NCI-H2171 treated with DMSO at 0.1 percent for 48 hours (cell line): Measurements from ENCODE around the gene SLC25A1.
"Not testable (repeated sequence)": the region's sequence is repeated elsewhere in the genome, so short reads cannot be mapped to it uniquely, and the experiment has no call there.

Experiments used
- DNase-seq: peaks from one replicate; lab custom pipeline; 2025; lab: John Stamatoyannopoulos, UW

The SLC25A1 gene

DNA sequence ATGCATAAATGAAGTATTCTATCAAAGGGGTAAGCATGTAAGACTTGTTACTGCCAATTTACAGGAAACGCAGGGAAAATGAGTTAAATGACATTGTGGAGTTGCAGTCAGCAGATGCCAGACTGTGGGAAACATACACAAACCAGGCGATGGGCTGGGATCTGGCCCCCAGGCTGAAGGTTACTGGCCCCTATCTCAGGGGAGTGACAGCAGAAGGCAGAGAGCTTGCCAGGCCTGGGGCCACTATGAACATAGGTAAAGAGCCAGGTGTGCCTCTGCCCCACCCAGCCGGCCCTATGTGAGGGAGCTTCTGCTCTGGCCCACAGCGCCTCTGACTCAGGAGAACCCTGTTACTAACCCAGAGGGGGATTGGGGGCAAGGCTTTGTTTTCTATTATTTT, 26.1 kb upstream of the SLC25A1 start:
- DNase-seq: no peak

DNA sequence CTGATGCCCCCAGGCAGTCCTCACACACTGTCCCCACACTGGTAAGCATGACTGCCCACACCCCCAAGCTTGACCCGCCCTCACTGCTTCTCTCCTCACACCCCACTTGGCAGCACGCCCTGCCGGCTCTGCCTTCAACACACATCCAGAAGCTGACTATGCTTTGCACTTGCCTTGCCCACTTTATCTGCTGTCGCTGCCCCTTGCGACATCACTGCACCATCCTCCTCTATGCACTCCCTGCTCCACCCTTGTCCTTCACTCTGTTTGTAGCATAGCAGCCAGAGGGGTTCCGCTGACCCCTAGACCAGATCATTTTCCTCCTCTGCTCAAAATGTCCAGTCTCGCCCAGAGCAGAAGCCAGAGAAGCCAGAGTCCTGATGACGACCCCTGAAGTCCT, 25.3 kb upstream of the SLC25A1 start:
- DNase-seq: no peak

DNA sequence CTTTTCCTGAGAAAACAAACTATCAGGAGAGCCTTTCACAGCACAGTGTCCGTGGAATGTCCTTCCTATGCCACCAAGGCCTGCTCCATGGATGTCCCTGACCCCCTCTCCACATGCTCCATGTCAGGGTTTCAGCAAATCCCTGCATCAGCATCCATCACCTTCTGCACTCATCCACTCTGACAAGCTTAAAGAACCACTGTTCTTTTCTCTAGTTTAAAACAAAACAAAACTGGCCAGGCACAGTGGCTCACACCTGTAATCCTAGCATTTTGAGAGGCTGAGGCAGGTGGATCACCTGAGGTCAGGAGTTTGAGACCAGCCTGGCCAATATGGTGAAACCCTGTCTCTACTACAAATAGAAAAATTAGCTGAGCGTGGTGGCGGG, 24.3 kb upstream of the SLC25A1 start:
- DNase-seq: not testable (repeated sequence)

DNA sequence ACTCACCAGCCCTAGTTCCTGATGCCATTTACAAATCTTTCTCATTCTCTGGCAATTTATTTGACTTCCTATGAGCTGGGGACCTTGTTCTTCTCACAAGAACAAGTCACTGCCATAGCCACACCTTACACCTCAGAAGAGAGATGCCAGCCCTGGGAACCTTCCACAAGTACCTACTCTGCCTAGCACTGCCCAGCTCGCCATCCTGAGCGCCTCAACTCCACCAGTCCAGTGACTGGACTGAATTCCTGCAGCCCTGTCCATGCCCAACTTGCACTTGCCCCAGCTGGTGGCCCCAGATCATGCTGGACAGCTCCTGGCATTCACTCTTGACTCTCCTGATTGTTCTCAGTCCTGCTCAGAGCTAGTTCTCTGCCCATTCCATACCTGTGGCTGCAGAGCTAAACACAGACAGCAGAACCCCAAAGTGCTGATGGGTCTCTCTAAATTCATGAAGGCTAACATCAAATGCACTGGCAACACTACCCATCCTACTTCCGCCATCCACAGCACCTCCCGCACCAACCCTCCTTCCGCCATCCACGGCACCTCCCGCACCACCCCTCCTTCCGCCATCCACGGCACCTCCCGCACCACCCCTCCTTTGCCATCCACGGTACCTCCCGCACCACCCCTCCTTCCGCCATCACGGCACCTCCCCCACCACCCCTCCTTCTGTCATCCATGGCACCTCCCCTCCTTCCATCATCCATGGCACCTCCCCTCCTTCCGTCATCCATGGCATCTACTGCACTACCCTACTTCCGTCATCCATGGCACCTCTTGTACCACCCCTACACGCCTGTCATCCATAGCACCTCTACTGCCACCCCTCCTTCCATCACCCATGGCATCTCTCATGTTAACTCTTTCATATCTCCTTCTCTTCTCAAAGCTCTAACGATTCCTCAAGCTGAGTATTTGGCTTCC, 23.6 kb upstream of the SLC25A1 start:
- no peak for DNase-seq

DNA sequence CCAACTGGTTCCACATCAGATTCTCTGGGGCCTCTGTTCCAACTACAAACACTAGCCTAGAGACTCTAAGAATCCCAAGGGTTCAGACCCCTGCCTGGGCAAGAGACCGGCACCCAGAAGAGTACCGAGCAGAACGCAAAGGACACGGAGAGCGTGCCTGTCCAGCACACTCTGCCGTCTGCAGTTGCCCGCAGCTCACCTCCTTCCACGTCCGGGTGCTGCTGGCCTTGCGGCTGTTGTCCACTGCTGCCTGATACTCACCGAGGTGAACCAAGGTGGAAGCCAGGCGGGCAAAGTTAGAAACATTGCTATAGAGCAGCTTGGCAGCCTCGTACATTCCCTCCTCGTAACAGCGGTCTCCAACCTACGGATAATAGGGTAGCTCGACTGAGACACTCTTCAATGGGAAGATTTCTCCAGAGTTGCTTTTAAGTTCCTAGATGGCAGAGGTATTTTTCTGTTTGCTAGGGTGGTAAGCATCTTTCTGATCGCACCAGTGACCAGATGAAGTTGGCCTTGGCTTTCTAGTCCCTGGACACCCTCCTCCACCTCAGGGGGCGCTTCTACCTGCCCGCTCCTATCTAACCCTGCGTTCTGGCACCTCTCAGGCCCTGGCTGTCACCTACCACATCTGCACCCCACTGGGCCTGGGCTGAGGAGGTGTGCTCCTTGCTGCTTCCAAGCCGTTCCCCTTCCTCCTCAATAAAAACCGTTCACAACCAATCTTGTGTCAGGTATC, 22.8 kb upstream of the SLC25A1 start:
- DNase-seq: no peak

DNA sequence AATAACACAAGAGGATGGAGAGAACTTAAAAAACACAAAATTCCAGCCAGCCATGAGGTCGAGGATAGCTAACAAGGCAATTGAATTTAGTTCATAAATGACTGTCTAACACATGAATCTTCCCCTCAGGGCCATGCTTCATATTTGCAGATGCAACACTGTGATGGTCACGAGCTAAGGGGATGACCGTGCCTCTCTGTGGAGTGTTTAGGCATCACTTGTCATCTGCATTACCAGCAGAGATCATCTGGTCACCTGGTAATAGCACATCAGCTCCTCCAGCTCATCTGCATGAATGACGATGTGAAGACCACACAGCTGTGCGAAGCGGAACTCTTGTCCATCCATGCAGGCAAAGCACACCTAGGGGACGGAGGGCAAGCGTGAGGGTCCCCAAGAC, 20.9 kb upstream of the SLC25A1 start:
- DNase-seq: no peak

DNA sequence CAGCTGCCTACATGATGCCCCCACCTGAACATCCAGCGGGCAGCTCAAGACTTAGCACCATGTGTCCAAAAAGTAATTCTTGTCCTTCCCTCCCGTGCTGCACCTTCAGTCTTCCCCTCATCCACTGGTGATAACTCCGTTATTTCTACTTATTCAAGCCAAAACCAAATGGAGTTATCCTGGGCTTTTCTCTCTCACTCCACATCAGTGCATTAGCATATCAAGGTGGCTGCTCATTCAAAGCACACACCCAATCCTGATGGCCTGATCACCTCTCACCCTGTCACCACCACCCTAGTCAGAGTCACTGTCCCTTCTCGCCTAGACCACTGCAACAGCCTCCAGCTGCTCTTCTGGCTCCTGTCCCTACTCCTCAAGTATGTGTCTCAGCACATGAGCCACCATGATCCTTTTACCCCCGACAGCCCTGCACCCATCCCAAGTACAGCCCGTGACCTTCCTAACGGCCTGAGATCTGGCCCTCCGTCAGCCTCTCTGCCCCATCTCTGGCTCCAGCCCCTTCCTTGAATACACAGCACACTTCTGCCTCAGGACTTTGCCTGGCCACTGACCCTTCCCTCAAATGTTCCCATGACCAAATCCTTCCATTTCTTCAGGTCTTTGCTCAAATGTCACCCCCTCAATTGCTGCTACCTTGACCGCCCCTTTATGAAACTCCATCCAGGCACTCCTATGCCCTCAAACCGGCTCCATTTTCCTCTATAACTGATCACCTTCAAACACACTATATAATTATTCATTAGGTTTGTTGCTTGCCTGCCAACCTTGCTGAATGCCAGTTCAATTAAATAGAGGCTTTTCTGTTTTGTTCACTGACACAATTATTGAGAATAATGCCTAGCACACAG, 19.7 kb upstream of the SLC25A1 start:
- no peak for DNase-seq

DNA sequence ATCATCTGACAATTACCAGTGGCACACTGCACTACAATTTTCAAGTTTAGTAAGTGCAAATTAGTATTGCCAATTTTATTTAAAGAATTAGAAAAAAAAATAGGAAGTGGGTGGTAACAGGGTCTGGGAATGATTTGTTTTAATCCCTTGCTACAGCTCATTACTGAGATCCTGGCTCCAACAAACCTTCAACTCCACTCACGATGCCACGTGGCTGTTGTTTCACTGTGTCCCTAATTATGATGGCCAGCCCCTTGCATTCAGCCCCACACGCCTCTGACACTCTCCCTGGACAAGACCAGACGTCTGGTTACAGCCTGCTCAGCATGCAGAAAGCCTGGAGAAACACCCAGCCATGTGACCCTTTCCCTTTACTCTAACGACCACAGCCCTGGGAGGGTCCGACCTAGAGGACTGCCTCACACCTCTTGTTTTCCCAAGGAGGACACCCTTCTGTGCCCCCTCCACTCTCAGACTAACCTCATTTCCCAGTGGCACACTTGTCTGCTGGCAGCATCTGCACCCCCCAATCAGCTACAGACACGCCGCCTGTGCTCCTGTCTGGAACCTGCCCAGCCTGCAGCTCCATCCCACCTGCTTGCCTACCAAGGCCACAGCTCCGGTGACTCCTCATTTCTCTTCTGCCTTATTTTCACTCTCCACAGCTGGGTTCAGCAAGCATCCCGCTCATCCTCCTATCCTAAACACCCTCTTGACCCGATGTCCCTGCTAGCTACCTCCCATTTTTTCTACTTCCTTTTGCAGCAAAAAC, 18.5 kb upstream of the SLC25A1 start:
- DNase-seq: no peak

DNA sequence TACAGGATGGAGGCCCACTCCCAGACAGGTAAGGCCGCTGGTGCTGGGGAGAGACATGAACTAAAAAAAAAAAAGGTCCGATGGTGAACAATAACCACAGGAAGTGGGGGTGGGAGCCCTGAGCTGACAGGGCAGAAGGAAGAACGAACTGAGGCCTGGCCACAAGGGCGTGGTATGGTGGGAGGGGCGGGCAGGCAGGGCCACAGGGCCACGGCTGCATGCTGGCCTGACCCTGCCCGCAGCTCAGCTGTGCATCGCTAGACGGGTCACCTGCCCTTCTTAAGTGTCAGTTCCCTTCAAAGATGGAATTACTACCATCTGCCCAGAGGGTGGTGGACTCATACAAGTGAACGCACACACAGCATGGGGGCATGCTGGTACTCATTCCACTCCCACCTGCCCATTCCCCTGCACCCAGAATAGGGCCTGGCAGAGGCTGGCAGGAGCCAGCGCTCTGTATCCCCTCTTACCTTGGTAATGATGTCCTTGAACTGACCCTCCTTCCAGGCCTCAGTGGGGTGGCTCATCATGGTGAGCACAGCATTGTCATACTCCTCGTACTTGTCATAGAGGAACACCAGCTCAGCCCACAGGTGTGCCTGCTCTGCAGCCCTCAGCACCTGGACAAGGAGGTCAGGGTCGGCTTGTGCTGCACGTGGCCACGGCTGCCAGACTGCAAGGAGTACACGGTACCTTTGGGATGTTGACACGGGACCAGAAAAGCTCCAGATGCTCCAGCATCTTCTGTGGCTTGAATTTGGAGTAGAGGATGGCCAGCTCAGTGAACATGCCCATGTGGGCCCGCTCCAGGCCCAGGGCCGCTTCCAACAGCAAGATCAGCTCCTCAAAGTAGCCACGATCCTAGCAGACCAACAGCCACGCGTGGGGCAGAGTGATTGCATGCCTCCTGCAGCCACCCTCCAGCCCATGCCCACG, 17.5 kb upstream of the SLC25A1 start:
- DNase-seq: no peak

DNA sequence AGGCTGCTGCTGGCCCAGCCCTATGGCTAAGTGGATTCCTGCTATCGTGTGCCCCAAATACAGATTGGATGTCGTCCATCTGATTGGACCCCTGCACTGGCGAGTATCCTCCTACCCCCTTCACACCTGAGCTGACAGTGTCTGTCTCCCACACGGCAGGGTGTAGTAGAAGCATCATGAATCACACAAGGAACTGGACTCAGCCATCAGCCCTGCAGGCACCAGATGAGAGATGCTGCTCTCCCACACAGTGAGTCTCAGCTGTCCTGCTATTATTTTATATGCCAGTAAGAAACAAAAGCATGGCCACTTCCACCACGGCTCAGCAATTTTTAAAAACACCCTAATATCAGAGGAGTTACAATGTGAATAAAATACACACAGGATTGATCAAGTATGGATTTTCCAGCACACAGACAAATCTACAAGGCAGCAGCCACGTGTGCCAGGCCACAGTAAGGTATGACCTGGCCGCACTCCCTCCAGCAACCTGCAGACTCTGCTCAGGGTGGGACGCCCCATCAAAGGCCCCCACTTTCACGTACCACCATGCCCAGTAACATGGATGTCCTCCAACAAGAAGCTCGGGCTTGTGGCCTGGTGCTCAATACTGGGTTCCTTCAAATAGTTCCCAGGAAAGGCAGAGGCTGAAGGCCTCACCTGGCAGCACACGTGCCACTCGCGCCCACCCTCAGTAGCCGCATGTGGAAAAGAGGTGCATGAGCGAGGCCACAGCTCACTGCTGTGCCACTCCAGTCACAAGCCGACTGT, 16.4 kb upstream of the SLC25A1 start:
- DNase-seq: no peak

DNA sequence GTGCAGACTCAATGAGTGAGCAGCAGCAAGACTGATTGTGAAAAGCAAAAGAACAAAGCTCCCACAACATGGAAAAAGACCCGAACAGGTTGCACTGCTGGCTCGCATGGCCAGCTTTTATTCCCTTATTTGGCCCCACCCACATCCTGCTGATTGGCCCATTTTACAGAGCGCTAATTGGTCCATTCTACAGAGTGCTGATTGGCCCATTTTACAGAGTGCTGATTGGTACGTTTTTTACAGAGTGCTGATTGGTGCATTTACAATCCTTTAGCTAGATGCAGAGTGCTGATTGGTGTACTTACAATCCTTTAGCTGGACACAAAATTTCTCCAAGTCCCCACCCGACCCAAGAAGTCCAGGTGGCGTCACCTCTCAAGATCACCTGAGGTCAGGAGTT, 15.3 kb upstream of the SLC25A1 start:
- no peak for DNase-seq

DNA sequence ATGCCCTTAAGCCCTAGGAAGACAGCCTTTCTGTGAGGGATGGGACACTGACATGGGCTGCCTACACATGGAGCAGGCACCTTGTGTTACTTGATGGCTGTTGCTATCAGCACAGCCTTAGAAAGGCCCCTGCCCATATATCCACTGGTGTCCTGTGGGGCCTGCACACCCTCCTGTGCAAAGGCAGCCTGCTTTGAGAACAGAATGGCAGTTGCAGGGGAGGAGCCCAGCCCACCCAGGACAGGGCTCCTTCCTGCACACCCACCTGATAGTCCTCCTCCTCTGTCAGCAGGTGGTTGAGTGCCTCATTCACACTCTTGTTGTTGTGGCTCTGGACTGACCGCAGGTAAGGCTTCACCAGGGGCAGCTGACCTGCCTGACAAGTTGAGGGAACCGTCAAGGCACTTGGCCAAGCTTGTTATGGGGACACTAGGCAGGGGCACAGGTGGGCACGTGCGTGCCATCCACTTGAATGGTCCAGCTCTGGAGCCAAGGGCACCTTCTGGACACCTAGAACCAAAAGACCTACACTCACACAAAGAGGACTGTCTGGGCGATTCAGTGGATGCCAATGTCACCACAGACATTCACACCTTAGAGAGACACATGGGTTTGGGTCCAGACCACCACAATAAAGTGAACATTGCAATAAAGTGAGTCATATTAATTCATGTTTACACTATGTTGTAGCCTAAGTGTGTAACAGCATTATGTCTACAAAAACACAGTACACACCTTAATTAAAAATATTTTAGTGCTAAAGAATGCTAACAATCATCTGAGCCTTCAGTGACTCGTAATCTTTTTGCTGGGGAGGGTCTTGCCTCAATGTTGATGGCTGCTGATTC, 9.4 kb upstream of the SLC25A1 start:
- DNase-seq: no peak

DNA sequence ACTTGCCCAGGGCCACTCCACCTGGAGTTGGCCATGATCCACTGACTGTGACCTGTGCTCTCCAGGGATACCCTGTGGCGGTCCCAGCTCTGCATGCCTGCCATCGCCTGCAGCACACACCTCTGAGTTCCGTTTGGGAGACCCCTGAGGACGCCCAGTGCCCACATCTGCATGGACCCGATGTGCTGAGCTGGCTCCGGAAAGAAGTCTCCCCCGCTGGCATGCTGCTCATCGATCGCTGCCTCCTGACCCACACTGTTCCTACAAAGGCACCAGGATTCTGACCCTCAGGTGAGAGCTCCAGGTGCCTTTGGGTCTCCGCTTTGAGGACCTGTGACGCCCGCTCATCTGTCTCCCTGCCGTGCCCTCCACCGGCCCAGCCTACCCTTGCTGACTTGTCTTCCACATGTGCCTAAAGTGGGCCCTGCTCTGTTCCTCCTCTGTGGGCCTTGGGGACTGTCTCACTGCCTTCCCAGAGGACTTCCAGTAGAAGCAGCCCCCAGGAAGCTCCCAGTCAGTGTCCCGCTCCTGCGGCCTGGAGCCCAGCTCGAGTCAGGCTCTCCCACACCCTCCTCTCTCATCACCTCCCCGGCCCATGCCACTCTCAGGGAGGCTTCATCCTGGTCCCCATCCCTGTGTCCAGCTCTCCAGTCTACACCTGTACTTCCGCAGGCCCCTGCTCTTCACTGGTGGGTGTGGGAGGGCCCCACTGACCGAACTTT, 5.9 kb upstream of the SLC25A1 start:
- no peak for DNase-seq

DNA sequence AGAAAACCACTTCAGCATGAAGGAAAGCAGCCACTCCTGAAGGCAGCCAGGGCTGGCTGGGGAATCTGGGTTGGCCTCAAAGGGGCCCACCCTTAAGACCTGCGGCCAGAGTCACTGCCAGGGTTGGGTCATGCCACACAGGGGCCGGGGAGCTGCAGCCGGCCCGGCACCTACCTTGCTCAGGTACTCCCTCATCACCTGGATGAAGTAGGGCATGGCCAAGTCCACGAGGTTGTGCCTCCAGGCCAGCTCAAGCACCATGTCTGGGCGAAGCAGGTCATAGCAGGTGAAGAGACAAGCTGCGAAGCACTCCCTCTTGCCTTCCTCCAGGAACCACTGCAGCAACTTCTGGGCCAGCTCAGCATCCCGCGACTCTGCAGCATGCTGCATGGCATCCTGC, 4.7 kb upstream of the SLC25A1 start:
- DNase-seq: no peak

DNA sequence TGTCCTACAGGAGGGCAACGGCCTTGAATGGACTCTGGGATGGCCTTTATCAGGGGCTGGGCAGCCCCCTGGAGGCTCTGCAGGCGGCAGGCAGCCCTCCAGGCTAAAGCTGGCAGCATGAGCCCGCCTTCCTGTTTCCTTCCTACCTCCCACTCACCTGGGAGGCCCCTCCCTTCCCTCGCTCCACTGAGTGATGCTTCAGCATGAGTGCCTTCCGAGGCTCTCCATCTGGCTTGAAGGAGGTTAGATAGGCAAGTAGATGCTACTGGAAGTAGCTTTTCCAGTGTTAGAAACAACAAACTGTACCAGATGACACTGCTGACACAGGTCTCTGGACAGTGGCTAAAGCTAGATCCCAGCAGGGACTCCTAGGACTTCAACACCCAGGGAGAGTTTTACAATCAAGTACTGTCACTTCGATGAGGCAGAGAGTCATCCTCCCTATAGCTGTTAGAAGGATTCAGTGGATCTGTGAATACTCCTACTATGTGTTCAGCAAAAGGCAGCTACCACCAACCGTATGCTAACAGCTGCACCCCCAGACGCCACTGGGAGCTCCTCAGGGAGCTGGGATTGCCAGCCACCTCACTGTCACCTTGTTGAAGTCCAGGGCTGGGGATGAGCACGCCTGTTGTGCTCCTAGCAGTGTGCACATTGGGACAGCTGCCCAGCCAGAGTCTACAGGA, 4.1 kb upstream of the SLC25A1 start:
- peak; percentile 81 for DNase-seq

DNA sequence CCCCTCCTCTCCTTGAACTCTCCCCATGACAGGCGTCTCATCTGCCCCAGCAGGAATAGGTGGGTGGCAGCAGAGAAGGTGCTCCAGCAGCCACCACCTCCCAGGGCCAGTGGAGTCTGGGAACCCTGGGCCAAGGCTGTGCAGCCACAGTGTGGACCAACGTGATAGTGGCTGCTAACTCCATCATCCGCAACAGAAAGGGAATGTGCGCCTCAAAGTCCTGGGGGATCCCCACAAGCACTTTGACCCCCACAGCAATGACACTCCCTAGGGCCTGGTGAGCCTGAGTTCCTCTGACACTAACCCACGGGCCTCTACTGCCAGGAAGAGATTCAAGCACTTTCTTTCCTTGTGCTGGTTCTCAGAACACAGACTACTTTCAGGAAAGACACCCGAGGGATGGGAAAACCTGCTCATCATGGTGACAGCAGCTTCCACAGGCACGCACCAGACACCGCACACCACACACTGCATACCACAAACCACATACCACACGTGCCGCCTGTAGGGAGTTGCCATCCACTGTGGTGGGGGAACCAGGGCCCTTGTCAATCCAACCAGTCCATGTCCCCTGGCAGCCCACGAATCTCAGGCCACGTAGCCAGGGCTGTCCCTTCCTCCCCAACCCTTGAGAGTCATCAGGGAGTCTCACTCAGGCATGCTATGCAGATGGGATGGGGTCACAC, 3.4 kb upstream of the SLC25A1 start:
- DNase-seq: no peak
